ENCODE measurements around the gene BCL2L12.

BCL2L12 gene

GRCh38 chr19:49654581-49654980 is 11.2 kb upstream of the BCL2L12 start:
- H3K9me3 ChIP-seq, result no peaks in the 10 kb centered on the region
- H3K27ac ChIP-seq, result no peak overlapping the region
- H3K36me3 ChIP-seq, result peaks cover 97% of the 10 kb centered on the region
- no peak overlapping the region for H3K4me2 ChIP-seq
- no peak overlapping the region for H3K4me3 ChIP-seq
- H3K4me1 ChIP-seq, result no peaks in the 10 kb centered on the region
- TF ChIP-seq Cebpa-rat (IDR thresholded peaks at IDR 0.05), result no peak
- peaks cover 69% of the 10 kb centered on the region for H4K20me1 ChIP-seq
- H3K27me3 ChIP-seq, result no peaks in the 10 kb centered on the region
- no peak overlapping the region for H3K9ac ChIP-seq

DNA sequence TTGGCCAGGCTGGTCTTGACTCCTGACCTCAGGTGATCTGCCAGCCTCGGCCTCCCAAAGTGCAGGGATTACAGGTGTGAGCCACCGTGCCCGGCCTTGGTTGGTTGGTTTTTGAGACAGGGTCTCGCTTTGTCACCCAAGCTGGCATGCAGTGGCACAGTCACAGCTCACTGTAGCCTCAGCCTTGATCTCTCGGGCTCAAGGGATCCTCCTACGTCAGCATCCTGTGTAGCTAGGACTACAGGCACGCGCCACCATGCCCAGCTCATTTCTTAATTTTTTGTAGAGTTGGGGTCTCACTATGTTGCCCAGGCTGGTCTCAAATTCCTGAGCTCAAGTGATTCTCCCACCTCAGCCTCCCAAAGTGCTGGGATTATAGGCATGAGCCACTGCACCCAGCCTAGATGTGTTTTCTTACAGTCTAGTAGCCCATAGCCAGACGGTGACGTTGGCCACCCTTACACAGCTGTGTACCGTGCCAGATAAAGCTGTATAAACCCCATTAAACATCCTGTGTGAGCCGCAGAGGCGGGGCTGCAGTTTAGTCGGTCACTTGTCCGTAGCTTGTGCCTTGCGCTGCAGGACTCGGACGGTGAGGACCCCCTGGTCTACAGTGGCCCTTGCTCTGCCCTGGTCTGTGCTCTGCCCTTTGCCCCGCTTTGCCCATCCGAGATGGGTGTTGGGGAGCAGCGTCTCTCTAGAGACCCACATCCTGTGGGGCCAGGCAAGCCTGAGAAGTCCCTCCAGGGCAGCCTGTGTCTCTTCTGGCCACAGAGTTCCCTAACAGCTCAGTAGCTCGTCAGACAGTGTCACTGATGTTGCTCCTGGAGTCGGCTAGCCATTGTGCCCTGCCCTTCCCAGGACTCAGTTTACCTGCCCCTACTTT is 9.9 kb upstream of the BCL2L12 start:
- peaks cover 69% of the 10 kb centered on the region for H4K20me1 ChIP-seq
- no peak overlapping the region for H3K9ac ChIP-seq
- no peaks in the 10 kb centered on the region for H3K4me1 ChIP-seq
- H3K36me3 ChIP-seq, result peaks cover 98% of the 10 kb centered on the region
- no peaks in the 10 kb centered on the region for H3K27me3 ChIP-seq
- H3K27ac ChIP-seq, result 0 out of 2 replicates have a peak overlapping the region, but pooled peaks have one; percentile 6
- H3K9me3 ChIP-seq, result no peaks in the 10 kb centered on the region
- H3K4me2 ChIP-seq, result no peak overlapping the region
- no peak overlapping the region for H3K4me3 ChIP-seq
- TF ChIP-seq Cebpa-rat (IDR thresholded peaks at IDR 0.05), result no peak

GRCh38 chr19:49656456-49657109 is 9.2 kb upstream of the BCL2L12 start:
- no peak for TF ChIP-seq Cebpa-rat (IDR thresholded peaks at IDR 0.05)
- no peaks in the 10 kb centered on the region for H3K4me1 ChIP-seq
- no peak overlapping the region for H3K4me2 ChIP-seq
- H3K27me3 ChIP-seq, result no peaks in the 10 kb centered on the region
- H3K9me3 ChIP-seq, result no peaks in the 10 kb centered on the region
- H3K36me3 ChIP-seq, result peaks cover 99% of the 10 kb centered on the region
- no peak overlapping the region for H3K27ac ChIP-seq
- peaks cover 77% of the 10 kb centered on the region for H4K20me1 ChIP-seq
- no peak overlapping the region for H3K4me3 ChIP-seq
- no peak overlapping the region for H3K9ac ChIP-seq

- H3K4me3 ChIP-seq, result no peak overlapping the region
- H3K27ac ChIP-seq, result no peak overlapping the region
- H3K4me1 ChIP-seq, result no peaks in the 10 kb centered on the region
- no peaks in the 10 kb centered on the region for H3K9me3 ChIP-seq
- TF ChIP-seq Cebpa-rat (IDR thresholded peaks at IDR 0.05), result no peak
- H3K36me3 ChIP-seq, result peaks cover 99% of the 10 kb centered on the region
- H3K27me3 ChIP-seq, result no peaks in the 10 kb centered on the region
- H4K20me1 ChIP-seq, result peaks cover 78% of the 10 kb centered on the region
- H3K9ac ChIP-seq, result no peak overlapping the region
- H3K4me2 ChIP-seq, result no peak overlapping the region
Observed at GRCh38 chr19:49657493-49658138, 8.1 kb upstream of the BCL2L12 start.

DNA sequence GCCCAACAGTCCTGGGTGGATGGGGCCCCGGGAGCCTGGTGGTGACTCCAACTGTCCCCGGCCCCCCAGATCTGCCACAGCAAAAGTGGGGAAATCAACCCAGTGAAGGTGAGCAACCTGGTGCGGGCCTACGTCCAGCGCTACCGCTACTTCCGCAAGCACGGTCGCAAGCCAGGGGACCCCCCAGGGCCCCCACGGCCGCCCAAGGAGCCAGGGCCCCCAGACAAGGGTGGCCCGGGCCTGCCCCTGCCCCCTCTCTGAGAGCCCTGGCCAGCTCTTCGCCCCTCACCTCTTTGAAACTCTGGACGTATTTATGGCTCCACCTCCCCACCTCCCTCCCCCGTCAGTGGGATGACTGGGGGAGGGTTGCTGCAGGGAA is 7.6 kb upstream of the BCL2L12 start:
- no peak for TF ChIP-seq Cebpa-rat (IDR thresholded peaks at IDR 0.05)
- Histone ChIP-seq H3K4me3 (no peak overlapping the region), H3K27me3 (no peaks in the 10 kb centered on the region), H3K9ac (no peak overlapping the region), H3K9me3 (no peaks in the 10 kb centered on the region), H3K36me3 (peaks cover 99% of the 10 kb centered on the region), H3K4me1 (peaks cover 1% of the 10 kb centered on the region), H3K4me2 (no peak overlapping the region), H3K27ac (no peak overlapping the region), H4K20me1 (peaks cover 78% of the 10 kb centered on the region)

DNA sequence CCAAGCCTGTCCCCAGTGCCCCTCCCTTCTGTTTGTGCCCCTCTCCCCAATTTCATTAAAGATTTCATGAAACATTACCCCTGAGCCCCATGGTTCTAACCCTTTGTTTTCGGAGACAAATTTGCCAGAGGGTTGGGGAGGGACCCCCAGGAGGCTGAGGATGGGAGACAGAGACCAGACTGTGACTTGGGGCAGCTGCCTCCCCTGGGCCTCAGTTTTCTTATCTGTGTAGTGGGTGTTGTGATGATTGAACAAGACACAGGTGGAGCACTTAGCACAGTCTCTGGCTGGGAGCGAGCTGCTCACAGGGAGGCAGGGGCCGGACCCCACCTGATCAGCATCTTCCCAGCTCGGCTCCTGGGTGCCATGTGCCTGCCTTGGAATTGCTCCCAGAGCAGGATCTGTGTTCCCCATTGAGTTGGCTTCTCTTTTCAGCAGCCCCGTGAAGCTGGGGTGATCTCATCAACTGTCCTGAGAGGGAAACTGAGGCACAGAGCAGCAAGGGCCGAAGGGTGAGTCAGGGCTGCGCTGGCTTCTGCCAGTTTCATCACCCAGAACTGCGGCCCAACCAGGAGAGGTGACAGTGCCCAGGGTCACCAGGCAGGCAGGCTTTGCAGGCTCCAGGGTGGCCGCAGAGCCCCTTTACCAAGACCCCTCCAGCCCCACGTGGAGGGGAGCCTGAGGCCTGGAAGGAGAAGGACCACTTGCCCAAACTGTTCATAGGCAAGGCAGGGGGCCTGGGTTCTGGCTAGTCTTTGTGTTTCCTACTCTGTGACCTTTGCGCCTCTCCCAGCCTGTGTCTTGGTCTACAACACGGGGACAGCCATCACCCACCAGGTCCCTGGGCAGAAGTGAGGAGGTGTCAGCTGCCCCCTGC is 6.9 kb upstream of the BCL2L12 start:
- TF ChIP-seq Cebpa-rat (IDR thresholded peaks at IDR 0.05), result no peak
- Histone ChIP-seq H3K4me2 (no peak overlapping the region), H3K27ac (no peak overlapping the region), H3K9ac (no peak overlapping the region), H3K27me3 (no peaks in the 10 kb centered on the region), H3K4me1 (peaks cover 8% of the 10 kb centered on the region), H3K9me3 (no peaks in the 10 kb centered on the region), H4K20me1 (peaks cover 79% of the 10 kb centered on the region), H3K36me3 (peaks cover 95% of the 10 kb centered on the region), H3K4me3 (no peak overlapping the region)

GRCh38 chr19:49660338-49660961 is 5.3 kb upstream of the BCL2L12 start:
- Histone ChIP-seq H3K36me3 (peaks cover 78% of the 10 kb centered on the region), H3K4me2 (no peak overlapping the region)
- no peak for TF ChIP-seq Cebpa-rat (IDR thresholded peaks at IDR 0.05)

DNA sequence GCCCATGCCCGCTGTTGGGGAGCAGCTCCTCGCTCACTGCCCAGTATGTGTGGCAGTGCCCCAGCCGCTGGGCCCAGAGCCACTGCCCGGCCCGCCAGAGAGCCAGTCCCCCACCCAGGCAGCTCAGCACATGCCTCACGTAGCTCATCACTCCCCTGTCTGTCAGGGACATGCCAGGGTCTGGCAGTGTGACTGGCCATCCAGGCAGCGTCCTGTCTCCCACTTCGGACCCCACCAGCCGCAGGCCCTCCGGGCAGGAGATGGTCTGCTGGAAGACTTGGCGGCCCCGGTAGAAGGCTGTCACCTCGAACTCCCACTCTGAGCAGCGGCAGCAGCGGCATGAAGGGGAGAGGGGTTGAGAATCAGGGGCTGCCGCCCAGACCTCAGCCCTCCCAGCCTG is 3.7 kb upstream of the BCL2L12 start:
- H3K36me3 ChIP-seq, result peaks cover 63% of the 10 kb centered on the region

More at GRCh38 chr19:49660338-49660961, 5.3 kb upstream of the BCL2L12 start:
- H3K9ac ChIP-seq, result no peak overlapping the region
- peaks cover 12% of the 10 kb centered on the region for H3K4me1 ChIP-seq
- H3K27ac ChIP-seq, result no peak overlapping the region
- H3K9me3 ChIP-seq, result no peaks in the 10 kb centered on the region
- H4K20me1 ChIP-seq, result peaks cover 77% of the 10 kb centered on the region
- no peaks in the 10 kb centered on the region for H3K27me3 ChIP-seq
- no peak overlapping the region for H3K4me3 ChIP-seq

DNA sequence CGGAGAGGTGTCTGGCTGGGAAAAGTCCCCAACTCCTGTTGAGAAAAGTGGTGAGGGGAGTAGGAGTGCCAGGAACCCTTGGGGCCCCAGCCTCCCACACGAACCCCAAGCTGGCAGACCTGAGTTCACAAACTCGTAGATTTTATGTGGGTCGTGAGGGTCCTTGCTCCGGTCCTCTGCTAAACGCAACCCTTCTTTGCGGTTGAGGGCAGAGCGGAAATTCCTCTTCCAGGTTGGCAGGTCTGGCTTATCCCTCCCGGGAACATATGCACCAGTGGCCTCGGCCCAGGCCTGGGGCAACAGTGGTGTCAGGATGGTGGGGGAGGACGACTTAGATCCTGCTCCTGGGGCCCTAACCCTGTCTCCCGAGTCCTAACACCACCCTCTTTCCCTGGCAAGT is 2.5 kb upstream of the BCL2L12 start:
- Histone ChIP-seq H3K36me3 (peaks cover 61% of the 10 kb centered on the region), H3K4me3 (peak overlapping the region; percentile 72; the same call in 1 of the 2 replicates), H3K4me2 (peak overlapping the region; percentile 93), H3K27me3 (no peaks in the 10 kb centered on the region), H3K9ac (peak overlapping the region; percentile 93), H3K27ac (no peak overlapping the region), H3K4me1 (peaks cover 27% of the 10 kb centered on the region), H3K9me3 (no peaks in the 10 kb centered on the region), H4K20me1 (peaks cover 63% of the 10 kb centered on the region)
- TF ChIP-seq Cebpa-rat (IDR thresholded peaks at IDR 0.05), result no peak

More for the DNA sequence above, 3.7 kb upstream of the BCL2L12 start:
- Histone ChIP-seq H4K20me1 (peaks cover 63% of the 10 kb centered on the region), H3K4me3 (no peak overlapping the region), H3K27me3 (no peaks in the 10 kb centered on the region), H3K9me3 (no peaks in the 10 kb centered on the region), H3K4me1 (peaks cover 21% of the 10 kb centered on the region), H3K27ac (no peak overlapping the region), H3K4me2 (no peak overlapping the region), H3K9ac (0 out of 2 replicates have a peak overlapping the region, but pooled peaks have one; percentile 93)
- TF ChIP-seq Cebpa-rat (IDR thresholded peaks at IDR 0.05), result no peak

Measured in BLaER1 (cell line).